HG03457 (cell line): ENCODE data around the gene COL1A2.

Experiments
- ATAC-seq: cut with Tn5 transposase; IDR thresholded peaks from one replicate; pipeline ENCODE4 v1.9.1; 2021; ENCODE audit warnings: moderate number of reproducible peaks; ENCODE audit not compliant: unreplicated experiment

The COL1A2 gene

GRCh38 chr7:94394437-94395140 lies at the start of gene COL1A2:
TSS of gene COL1A2 (plus strand) at chr7:94394895. CDS start at chr7:94395032, 137 bp downstream.
- ATAC-seq = no peak

DNA sequence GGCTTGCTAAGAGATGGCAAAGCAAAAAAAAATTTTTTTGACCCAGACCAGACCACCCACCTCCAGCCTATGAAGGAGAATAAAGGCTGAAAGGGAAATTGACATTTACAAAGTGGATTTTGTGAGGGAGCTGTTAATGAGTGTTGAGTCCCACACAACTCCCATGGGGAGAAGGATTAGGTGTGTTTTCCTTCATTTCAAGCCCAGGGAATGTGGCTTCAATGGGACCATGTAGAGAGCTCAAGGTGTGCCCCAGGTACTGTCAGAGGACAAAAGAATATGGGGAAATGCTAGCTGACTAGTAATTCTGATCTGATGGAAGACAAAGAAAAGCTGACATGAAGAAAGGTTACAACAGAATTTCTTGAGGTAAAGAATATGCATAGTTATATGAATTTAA lies 48.8 kb upstream of the COL1A2 start:
- no peak for ATAC-seq

DNA sequence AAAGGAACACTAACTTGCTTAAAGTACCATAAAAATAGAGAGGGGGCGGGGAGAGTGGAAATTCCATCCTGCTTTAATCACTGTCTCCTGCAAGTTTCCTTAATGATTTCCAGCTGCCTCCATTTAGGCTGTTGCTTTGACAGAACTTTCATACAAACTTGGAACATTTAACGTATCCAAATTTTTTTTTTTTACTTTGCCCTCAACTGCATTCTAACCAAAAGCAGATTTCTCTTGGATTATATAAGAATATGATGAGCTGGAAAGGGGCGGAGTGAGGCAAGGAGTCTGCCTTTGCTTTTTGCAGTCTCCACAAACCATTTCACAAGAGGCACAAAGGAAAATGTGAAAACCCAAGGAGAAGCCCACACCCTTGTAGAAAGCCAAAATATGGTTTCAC lies 46.6 kb upstream of the COL1A2 start:
- ATAC-seq = no peak

- no peak for ATAC-seq
These were observed 44.0 kb upstream of the COL1A2 start for GRCh38 chr7:94350734-94351133.

DNA sequence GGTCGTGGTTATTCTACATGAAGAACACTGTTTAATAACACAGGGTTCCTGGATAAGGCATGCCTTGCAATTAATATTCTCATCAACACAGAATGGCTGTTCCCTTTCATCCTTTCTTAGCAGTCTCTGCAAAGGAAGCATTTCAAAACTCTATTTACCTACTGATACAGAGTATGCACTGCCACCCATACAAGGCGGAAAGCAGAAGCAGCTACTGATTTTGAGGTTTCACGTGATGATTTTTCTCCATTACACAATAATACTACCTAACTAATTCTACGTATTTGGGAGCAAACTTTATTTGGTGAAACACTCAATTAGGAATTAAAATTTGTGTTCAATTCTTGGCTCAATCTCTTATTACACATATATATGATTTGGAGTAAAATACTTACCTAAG lies 43.0 kb upstream of the COL1A2 start:
- ATAC-seq = no peak

- no peak for ATAC-seq
These were observed 41.8 kb upstream of the COL1A2 start for GRCh38 chr7:94352887-94353286.

DNA sequence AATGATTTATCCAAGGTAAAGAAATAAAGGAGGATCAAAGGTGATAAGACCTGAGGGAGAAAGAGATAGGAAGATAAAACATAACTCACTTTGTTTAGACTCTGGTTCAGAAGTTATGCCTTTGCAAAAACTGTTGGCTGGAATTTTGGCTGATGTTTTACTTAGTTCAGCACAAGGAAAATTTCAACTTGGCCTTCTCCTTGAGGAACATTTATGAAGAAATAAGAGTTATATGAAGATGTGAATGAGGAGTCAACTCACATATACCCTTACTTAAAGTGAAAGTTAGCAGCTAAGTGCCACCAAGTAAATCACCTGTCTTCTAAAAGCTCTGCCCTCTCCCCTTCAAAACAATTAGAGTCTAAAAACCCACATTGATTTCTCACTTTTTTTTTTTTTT lies 39.7 kb upstream of the COL1A2 start:
- ATAC-seq = no peak

- no peak for ATAC-seq
These were observed 39.2 kb upstream of the COL1A2 start for GRCh38 chr7:94355454-94355853.

- ATAC-seq = no peak
These were observed 37.6 kb upstream of the COL1A2 start for GRCh38 chr7:94357076-94357475.

DNA sequence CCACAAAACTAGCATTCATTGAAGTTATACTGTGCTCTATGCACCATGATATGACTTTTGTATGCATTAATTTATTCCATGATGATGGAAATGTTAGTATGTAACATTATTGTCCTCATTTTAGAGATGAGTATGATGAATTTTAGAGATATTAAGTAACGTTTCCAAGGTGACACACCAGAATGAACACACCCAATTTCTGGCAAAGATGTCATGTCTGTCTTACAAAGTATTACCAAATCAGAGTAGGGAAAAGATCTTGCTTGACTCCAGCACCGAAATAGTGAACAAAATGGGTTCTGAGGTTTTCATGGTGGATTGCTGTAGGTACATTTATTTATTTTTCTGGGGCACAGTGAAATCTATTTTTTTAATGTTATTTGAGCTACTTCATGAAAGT lies 33.8 kb upstream of the COL1A2 start:
- no peak for ATAC-seq

DNA sequence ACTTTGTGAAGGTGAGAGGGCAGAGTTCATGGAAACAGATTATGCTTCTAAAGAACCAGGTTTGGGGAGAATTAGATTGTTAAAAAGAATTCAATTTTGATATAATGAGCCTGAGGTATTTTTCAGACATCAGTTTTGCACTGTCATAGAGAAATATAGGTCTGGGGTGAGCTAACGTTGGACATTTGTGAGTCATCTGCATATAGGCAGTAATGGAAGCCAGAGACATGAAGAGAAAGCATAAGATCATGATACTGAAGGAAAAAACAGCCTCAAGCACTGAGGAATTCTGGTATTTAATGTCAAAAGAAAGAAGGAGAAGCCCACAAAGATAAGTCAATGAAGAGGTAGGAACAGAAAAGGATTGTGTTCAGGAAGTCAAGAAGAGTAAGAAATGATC lies 32.4 kb upstream of the COL1A2 start:
- ATAC-seq = no peak

DNA sequence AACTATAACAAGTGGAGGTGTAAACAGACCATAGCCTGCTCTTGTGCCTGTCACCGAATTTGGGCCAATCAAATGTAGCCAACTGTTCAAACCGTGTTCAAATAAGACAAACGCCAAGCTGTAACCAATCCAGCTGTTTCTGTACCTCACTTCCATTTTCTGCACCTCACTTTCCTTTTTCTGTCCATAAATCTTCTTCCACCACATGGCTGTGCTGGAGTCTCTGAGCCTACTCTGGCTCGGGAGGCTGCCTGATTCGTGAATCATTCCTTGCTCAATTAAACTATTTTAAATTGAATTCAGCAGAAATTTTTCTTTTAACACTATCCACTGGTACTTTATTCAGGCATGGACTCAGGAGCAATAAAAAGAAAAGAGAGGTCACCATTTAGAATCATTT lies 29.9 kb upstream of the COL1A2 start:
- ATAC-seq = no peak

DNA sequence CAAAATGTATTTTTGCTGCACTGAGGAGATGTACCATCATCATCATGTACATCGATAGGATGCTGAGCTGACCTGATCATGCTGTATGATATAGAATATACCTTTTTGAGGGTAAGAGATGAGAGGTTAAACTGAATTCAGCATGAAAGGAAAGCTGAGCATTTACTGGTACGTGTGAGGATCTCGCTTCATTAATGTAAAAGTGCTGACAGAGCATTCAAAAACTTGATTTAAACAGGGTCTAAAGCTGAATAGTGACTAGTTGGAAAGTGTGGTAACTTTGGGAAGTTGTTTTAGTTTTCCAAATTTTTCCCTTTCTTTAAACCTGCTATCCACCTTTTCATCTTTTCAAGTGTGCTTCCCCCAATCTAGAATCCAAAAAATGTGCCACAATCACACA lies 28.5 kb upstream of the COL1A2 start:
- ATAC-seq = no peak

DNA sequence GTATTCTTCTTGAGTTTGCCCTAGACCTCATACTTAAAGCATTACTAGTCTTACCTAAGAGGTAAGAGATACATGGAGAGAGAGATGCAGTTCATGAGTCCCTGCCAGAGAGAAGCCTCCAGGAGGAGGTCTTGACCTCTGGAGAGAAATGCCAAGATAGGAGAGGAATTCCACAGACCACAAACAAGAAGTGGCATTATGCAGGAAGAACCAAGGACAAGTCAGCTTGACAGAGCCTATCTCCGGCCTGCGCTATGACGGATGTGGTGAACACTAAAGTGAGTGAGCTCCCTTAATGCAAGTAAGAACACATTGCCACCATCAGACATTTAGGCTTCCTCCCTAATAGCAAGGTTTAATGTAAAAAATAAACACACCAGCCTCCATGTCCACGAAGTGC lies 27.9 kb upstream of the COL1A2 start:
- ATAC-seq = no peak

GRCh38 chr7:94367949-94368348 lies 26.7 kb upstream of the COL1A2 start:
- no peak for ATAC-seq

GRCh38 chr7:94368371-94368791 lies 26.3 kb upstream of the COL1A2 start:
- no peak for ATAC-seq

GRCh38 chr7:94374231-94374630 lies 20.5 kb upstream of the COL1A2 start:
- no peak for ATAC-seq

GRCh38 chr7:94374721-94375566 lies 19.8 kb upstream of the COL1A2 start:
- no peak for ATAC-seq

DNA sequence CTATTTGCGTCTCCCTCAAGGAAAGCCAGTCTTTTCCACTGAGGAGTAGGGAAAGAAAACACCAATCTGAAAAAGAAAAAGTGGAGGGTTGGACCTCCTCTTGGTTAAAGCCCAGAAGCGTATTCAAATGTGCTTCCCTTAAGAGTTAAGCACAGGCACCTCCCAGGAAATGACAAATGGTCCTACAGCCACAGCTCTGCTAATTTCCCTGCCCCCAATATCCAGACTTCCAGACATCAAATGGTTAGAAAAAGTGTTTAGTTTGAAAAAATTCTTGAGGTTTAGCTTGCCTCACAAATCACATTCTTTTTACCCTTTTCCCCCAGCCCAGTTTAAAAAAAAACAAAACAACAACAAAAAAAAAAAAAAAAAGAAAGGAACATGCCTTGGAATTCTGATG lies 19.0 kb upstream of the COL1A2 start:
- ATAC-seq = no peak

- no peak for ATAC-seq
These were observed 18.4 kb upstream of the COL1A2 start for GRCh38 chr7:94376281-94376680.

DNA sequence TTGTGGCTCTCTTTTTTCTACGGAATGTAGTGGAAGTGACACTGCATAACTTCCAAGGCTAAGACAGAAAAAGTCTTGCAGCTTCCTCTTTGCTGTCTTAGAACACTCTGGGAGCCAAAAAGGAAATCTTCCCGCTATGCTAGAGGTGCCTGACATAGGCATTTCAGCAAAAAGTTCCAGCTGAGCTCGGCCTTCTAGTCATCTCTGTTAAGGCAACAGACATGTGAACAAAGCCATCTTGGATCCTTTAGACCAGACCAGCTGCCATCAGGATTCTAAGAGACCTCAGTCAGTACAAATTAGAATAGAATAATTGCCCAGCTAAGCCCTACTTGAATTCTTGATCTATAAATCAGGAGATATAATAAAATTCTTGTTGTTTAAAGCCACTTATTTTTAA lies 16.3 kb upstream of the COL1A2 start:
- ATAC-seq = no peak

DNA sequence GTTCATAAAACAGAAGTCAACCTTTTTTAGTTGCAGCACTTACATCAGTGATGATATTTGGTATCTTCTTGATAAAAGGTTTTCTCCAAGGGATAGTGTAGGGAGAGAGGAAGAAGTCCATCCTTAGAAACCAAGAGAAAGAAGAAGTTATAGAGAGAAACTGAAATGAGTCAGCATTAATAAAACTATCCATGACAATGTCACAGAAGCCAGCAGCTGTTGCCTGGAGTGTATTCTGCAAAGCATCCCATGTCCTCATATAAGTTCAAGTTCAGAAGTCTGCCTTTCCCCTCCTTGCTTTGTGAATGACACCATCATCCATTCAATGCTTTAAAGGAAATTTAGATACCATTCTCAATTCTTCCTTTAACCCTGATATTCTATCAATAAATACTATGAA lies 14.4 kb upstream of the COL1A2 start:
- no peak for ATAC-seq
